WTC11 (cell line): ENCODE measurements around the gene RPL11. TPM values are rescaled to one million over a fixed set of nuclear protein-coding genes. Genes with fewer than 3 reads are reported as not detected.

ENCODE experiments used
- ATAC-seq: fragments of 200-7000 bp; cut with Tn5 transposase; 2 replicates; pipeline ENCODE4 v1.10.0; 2021; ENCODE audit warnings: mild to moderate bottlenecking, moderate library complexity
- CTCF ChIA-PET: fragments of 300-600 bp; sonication (Branson Sonifier 250); formaldehyde crosslinking; loops from one replicate; lab custom pipeline; 2021; ENCODE audit warnings: antibody characterized with exemption; lab: Charles Lee
- POLR2A ChIA-PET: fragments of 350-600 bp; sonication (Branson Sonifier 250); formaldehyde crosslinking; loops from one replicate; lab custom pipeline; 2021; ENCODE audit warnings: antibody characterized with exemption; lab: Charles Lee
- DNase-seq: peaks from one replicate; pipeline ENCODE4 v3.0.0; 2021; ENCODE audit warnings: low spot score
- H3K27ac Mint-ChIP-seq: 2 replicates; pipeline ENCODE4 v1.8.0; 2021; ENCODE audit warnings: mixed read lengths
- H3K27me3 Mint-ChIP-seq: 2 replicates; pipeline ENCODE4 v1.8.0; 2021; ENCODE audit warnings: low read depth, mild to moderate bottlenecking, moderate library complexity, mixed read lengths
- H3K36me3 Mint-ChIP-seq: 2 replicates; pipeline ENCODE4 v1.8.0; 2021; ENCODE audit warnings: mixed read lengths
- H3K4me1 Mint-ChIP-seq: 2 replicates; pipeline ENCODE4 v1.8.0; 2022; ENCODE audit warnings: mixed read lengths
- H3K4me3 Mint-ChIP-seq: 2 replicates; pipeline ENCODE4 v1.8.0; 2021; ENCODE audit warnings: mild to moderate bottlenecking, moderate library complexity, mixed read lengths
- H3K9me3 Mint-ChIP-seq: 2 replicates; pipeline ENCODE4 v1.8.0; 2021; ENCODE audit warnings: mixed read lengths
- AFF4 ChIP-seq: sonication (generic); formaldehyde crosslinking; IDR thresholded peaks from 2 replicates; pipeline ENCODE4 v1.8.1; 2023; ENCODE audit warnings: mild to moderate bottlenecking, missing genetic modification reagents, borderline replicate concordance
- CREM ChIP-seq: sonication (generic); formaldehyde crosslinking; IDR thresholded peaks from 2 replicates; pipeline ENCODE4 v1.8.1; 2022; ENCODE audit warnings: mild to moderate bottlenecking, missing genetic modification reagents, moderate library complexity
- E2F1 ChIP-seq: sonication (generic); formaldehyde crosslinking; IDR thresholded peaks from 2 replicates; pipeline ENCODE4 v1.8.0; 2022; ENCODE audit warnings: mild to moderate bottlenecking, missing genetic modification reagents
- EMX1 ChIP-seq: fragments of 250-450 bp; sonication (Bioruptor Pico); IDR thresholded peaks from 2 replicates; pipeline ENCODE4 v1.8.0; 2021; ENCODE audit warnings: mild to moderate bottlenecking
- ESRRA ChIP-seq: sonication (generic); formaldehyde crosslinking; IDR thresholded peaks from 2 replicates; pipeline ENCODE4 v1.8.1; 2022; ENCODE audit warnings: mild to moderate bottlenecking, missing genetic modification reagents, borderline replicate concordance
- FOXP4 ChIP-seq: sonication (generic); formaldehyde crosslinking; IDR thresholded peaks from 2 replicates; pipeline ENCODE4 v1.8.0; 2022; ENCODE audit warnings: mild to moderate bottlenecking, missing genetic modification reagents
- HMGA2 ChIP-seq: fragments of 250-450 bp; sonication (Bioruptor Pico); IDR thresholded peaks from 2 replicates; pipeline ENCODE4 v1.4.0; 2021; ENCODE audit warnings: mild to moderate bottlenecking, moderate library complexity
- IRF2 ChIP-seq: sonication (generic); formaldehyde crosslinking; IDR thresholded peaks from 2 replicates; pipeline ENCODE4 v1.8.0; 2022; ENCODE audit warnings: low read depth, missing genetic modification reagents, borderline replicate concordance
- JAZF1 ChIP-seq: fragments of 250-450 bp; sonication (Bioruptor Pico); IDR thresholded peaks from 2 replicates; pipeline ENCODE4 v1.9.0; 2021; ENCODE audit warnings: moderate library complexity, mild to moderate bottlenecking, inconsistent platforms
- PRRX2 ChIP-seq: fragments of 250-450 bp; sonication (Bioruptor Pico); IDR thresholded peaks from 2 replicates; pipeline ENCODE4 v1.8.0; 2021; ENCODE audit warnings: mild to moderate bottlenecking
- RELA ChIP-seq: sonication (generic); formaldehyde crosslinking; IDR thresholded peaks from 2 replicates; pipeline ENCODE4 v1.8.1; 2022; ENCODE audit warnings: missing genetic modification reagents, mild to moderate bottlenecking, borderline replicate concordance
- TCF7 ChIP-seq: sonication (generic); formaldehyde crosslinking; IDR thresholded peaks from 2 replicates; pipeline ENCODE4 v1.8.0; 2022; ENCODE audit warnings: mild to moderate bottlenecking, low read depth, missing genetic modification reagents, moderate library complexity
- TP53 ChIP-seq: sonication (generic); formaldehyde crosslinking; IDR thresholded peaks from 2 replicates; pipeline ENCODE4 v1.8.1; 2023; ENCODE audit warnings: mild to moderate bottlenecking, missing genetic modification reagents
- ZNF138 ChIP-seq: sonication (generic); formaldehyde crosslinking; conservative IDR thresholded peaks from 2 replicates; pipeline ENCODE4 v1.8.1; 2022; ENCODE audit warnings: mild to moderate bottlenecking, moderate library complexity, missing genetic modification reagents
- ZNF425 ChIP-seq: fragments of 250-450 bp; sonication (Bioruptor Pico); conservative IDR thresholded peaks from 2 replicates; pipeline ENCODE4 v1.9.0; 2021; ENCODE audit warnings: mild to moderate bottlenecking
- ZSCAN18 ChIP-seq: fragments of 250-450 bp; sonication (Bioruptor Pico); IDR thresholded peaks from 2 replicates; pipeline ENCODE4 v2.1.2; 2022; ENCODE audit warnings: mild to moderate bottlenecking, moderate library complexity
- total RNA-seq: library from RNA; stranded (reverse); gene quantifications from 3 replicates; pipeline ENCODE4 v1.2.3, GENCODE V29; 2021
- TF ChIP-seq, protein P1 (sequence below): sonication (generic); formaldehyde crosslinking; IDR thresholded peaks from 2 replicates; pipeline ENCODE4 v1.8.1; 2022; ENCODE audit warnings: low read depth, mild to moderate bottlenecking, moderate library complexity, missing genetic modification reagents, borderline replicate concordance

The RPL11 gene
- total RNA-seq, 1 experiment from 2014 or later = 1,406 TPM

GRCh38 chr1:23643736-23644554 lies 47.7 kb upstream of the RPL11 start (continued):
- TF ChIP-seq HMGA2 (CRISPR knock-in tag) = no peak
- TF ChIP-seq PRRX2 = no peak
- TF ChIP-seq ZSCAN18 (CRISPR knock-in tag) = no peak
- TF ChIP-seq RELA = no peak

DNA sequence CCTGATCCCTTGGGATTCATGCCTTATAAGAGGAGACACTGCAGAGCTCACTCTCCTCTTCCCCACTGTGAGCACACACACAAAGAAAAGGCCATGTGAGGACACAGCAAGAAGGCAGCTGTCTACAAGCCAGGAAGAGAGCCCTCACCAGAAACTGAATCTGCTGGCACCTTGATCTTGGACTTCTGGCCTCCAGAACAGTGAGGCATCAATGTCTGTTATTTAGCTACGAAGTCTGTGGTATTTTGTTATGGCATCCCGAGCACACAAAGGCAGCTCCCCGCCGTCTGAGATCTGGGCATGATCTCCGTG lies 47.1 kb upstream of the RPL11 start:
- no peak overlapping the region for H3K27ac Mint-ChIP-seq
- CTCF ChIA-PET = interaction anchor here (0.6 to 3.0 kb wide), 14 partner anchors 10 to 241 kb away, joined by 3 to 32 read pairs (median 4); partner anchors contain the start of gene ASAP3
- peaks cover 5% of the 10 kb centered on the region for H3K4me1 Mint-ChIP-seq
- DNase-seq (no peak), ATAC-seq (no peak; the same call in 1 of the 2 replicates)
- H3K36me3 Mint-ChIP-seq = no peaks in the 10 kb centered on the region
- POLR2A ChIA-PET = interaction anchor here (1.0 kb wide), 1 partner anchor 94 kb away, joined by 4 read pairs; no protein-coding TSS in a partner anchor
- no peaks in the 10 kb centered on the region for H3K9me3 Mint-ChIP-seq
- H3K4me3 Mint-ChIP-seq = no peak overlapping the region
- H3K27me3 Mint-ChIP-seq = peaks cover 6% of the 10 kb centered on the region; the same call in 1 of the 2 replicates
- TF ChIP-seq E2F1 (CRISPR knock-in tag) = no peak
- TF ChIP-seq, protein P1, sequence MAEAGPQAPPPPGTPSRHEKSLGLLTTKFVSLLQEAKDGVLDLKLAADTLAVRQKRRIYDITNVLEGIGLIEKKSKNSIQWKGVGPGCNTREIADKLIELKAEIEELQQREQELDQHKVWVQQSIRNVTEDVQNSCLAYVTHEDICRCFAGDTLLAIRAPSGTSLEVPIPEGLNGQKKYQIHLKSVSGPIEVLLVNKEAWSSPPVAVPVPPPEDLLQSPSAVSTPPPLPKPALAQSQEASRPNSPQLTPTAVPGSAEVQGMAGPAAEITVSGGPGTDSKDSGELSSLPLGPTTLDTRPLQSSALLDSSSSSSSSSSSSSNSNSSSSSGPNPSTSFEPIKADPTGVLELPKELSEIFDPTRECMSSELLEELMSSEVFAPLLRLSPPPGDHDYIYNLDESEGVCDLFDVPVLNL = no peak
- no peak for TF ChIP-seq ZNF425 (CRISPR knock-in tag)
- no peak for TF ChIP-seq CREM (CRISPR knock-in tag)
- TF ChIP-seq PRRX2 = no peak
- no peak for TF ChIP-seq JAZF1 (CRISPR knock-in tag)
- no peak for TF ChIP-seq ESRRA (CRISPR knock-in tag)
- no peak for TF ChIP-seq FOXP4 (CRISPR knock-in tag)
- no peak for TF ChIP-seq EMX1 (CRISPR knock-in tag)
- no peak for TF ChIP-seq TP53 (CRISPR knock-in tag)
- TF ChIP-seq IRF2 (CRISPR knock-in tag) = no peak
- no peak for TF ChIP-seq AFF4
- no peak for TF ChIP-seq TCF7 (CRISPR knock-in tag)
- no peak for TF ChIP-seq ZNF138 (CRISPR knock-in tag)
